ENCODE data around the gene SPATA7. TPM values are rescaled to one million over a fixed set of nuclear protein-coding genes. Genes with fewer than 3 reads are reported as not detected.

The SPATA7 gene
- total RNA-seq, 2 donors from 2014 or later, result 1.9 to 4.6 TPM

DNA sequence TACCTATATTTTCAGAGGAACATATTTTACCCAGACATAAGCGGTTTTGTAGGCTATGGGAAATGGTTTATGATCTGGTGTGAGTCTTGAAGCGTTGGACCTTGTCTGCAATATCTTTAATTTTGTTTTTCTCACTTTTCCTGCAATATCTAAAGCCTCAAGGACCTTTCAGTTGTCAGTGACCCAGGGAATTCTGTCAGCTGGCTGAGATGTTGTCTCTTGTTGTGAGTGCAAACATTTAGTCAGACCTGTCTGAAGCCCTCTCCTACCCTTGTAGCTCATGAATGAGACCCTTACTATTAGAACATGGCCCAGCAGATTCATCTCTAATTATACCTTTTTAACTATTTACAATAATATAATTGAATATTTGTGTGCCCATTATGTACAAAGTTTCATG is 53.6 kb downstream of the SPATA7 start:
- Mint-ChIP-seq H3K36me3 (ENCODE audit: low read depth) (no peaks in the 10 kb centered on the region), H3K4me3 (no peak overlapping the region), H3K27ac (no peak overlapping the region), H3K9me3 (no peaks in the 10 kb centered on the region), H3K27me3 (no peaks in the 10 kb centered on the region), H3K4me1 (no peaks in the 10 kb centered on the region)
- ATAC-seq (replicated peaks), result no peak

GRCh38 chr14:88452231-88452630 is 66.8 kb downstream of the SPATA7 start:
- no peaks in the 10 kb centered on the region for H3K27me3 Mint-ChIP-seq
- H3K4me1 Mint-ChIP-seq, result no peaks in the 10 kb centered on the region
- peaks cover 12% of the 10 kb centered on the region for H3K9me3 Mint-ChIP-seq
- no peak overlapping the region for H3K4me3 Mint-ChIP-seq
- peaks cover 28% of the 10 kb centered on the region for H3K36me3 Mint-ChIP-seq (ENCODE audit: low read depth)
- no peak for ATAC-seq (replicated peaks)
- H3K27ac Mint-ChIP-seq, result no peak overlapping the region

DNA sequence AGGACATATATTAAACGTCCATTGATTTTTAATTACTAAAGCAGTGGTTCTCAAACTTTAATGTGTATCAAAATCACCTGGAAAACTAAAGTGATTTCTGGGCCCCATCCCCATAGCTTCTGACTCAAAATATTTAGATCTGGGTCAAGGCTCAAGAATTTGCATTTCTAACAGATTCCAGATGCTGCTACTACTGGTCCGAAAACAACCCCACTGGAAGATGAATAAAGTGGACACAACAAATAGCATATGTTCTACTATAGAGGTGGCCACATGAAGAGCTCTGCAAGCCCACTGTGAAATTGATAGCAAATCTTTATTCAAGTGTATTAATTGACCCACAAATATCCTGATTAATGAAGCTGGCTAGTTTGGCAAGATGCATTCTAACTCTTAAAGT is 69.4 kb downstream of the SPATA7 start:
- Mint-ChIP-seq H3K36me3 (ENCODE audit: low read depth) (peaks cover 27% of the 10 kb centered on the region), H3K9me3 (peaks cover 9% of the 10 kb centered on the region), H3K4me1 (no peaks in the 10 kb centered on the region), H3K4me3 (no peak overlapping the region), H3K27me3 (no peaks in the 10 kb centered on the region), H3K27ac (no peak overlapping the region)
- no peak for ATAC-seq (replicated peaks)

DNA sequence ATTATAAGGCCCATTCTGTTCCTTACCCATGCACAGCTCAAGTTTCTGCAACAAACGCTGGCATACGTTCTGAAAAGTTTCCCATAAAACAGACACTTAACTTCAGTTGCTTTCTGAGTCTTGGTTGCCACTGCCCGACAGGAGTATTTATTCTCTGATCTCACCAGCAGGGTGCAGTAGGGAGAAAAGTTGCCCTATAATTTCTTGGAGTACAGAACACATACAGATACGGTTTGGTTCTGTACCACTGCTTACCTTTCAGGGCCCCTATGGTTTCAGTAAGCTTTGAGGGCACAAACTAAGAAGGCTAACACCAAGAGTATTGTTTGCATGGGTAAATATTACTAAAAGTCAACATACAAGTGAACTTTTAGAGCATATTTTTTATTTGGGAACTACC is 77.9 kb downstream of the SPATA7 start:
- H3K36me3 Mint-ChIP-seq (ENCODE audit: low read depth), result peaks cover 20% of the 10 kb centered on the region
- H3K27ac Mint-ChIP-seq, result no peak overlapping the region
- ATAC-seq (replicated peaks), result no peak
- H3K9me3 Mint-ChIP-seq, result no peaks in the 10 kb centered on the region
- H3K4me1 Mint-ChIP-seq, result no peaks in the 10 kb centered on the region
- H3K4me3 Mint-ChIP-seq, result no peak overlapping the region
- no peaks in the 10 kb centered on the region for H3K27me3 Mint-ChIP-seq

- Mint-ChIP-seq H3K36me3 (ENCODE audit: low read depth) (no peaks in the 10 kb centered on the region), H3K4me3 (no peak overlapping the region), H3K27me3 (no peaks in the 10 kb centered on the region), H3K4me1 (no peaks in the 10 kb centered on the region), H3K27ac (no peak overlapping the region), H3K9me3 (no peaks in the 10 kb centered on the region)
- ATAC-seq (replicated peaks), result no peak
Observed at GRCh38 chr14:88468406-88468805, 82.9 kb downstream of the SPATA7 start.

DNA sequence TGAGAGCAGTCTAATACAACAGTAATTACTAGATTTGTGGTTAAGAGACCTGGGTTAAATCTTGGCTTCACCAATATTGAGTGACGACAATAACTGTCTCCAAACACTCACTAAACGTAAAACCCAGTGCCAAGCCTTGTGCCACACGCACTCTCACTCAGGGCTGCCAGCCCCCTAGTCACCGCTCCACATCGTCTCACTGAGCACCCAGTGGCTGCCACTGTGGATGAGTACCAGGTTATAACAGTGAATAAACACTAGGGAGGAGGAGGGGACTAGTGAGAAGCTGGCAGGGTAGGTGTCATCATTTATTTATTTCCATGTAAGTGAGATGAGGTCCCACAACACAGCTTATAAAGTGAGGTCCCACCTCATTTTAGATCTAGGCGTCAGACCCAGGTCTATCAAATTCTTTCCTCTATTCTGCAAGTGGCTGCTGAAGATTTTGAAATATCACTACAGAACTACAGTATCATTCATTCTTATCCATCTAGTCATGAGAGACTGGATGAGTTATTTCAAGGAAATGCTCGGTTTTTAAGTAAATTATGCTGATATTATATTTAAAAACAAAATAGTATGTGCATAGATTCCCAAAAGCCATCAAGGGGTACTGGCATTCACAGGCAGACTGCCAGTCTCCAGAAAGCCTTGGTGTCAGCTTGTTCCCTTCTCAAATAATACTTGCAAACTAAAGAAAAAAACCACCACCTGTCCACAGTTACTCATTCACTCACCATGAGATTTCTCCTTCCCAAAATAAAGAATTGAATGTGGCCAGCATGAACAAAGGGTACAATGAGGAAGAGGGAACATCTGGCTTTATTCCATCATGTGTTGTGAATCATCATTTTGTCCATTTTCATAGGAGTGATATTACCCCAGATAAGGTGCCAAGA is 85.3 kb downstream of the SPATA7 start:
- Mint-ChIP-seq H3K27ac (no peak overlapping the region), H3K4me3 (no peak overlapping the region), H3K4me1 (no peaks in the 10 kb centered on the region), H3K36me3 (ENCODE audit: low read depth) (no peaks in the 10 kb centered on the region), H3K9me3 (no peaks in the 10 kb centered on the region), H3K27me3 (no peaks in the 10 kb centered on the region)
- ATAC-seq (replicated peaks), result no peak

DNA sequence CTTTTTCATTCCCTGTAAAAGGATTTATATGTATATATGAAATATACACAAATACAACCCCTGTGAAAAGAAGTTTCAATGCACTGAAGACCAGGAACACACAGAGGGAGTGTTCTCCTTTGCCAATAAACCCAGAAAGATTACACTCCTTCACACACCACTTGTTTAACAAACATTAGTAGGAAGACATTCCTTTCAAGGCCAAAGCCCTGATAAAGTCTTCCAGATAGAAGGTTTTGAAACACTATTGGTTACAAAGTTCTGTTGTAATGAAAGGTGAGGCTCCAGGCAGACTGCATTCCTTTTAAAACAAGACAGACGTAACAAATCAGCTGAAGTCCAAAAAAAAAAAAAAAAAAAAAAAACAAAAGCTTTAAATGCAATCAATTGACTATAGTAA is 88.3 kb downstream of the SPATA7 start:
- ATAC-seq (replicated peaks), result no peak
- H3K27me3 Mint-ChIP-seq, result no peaks in the 10 kb centered on the region
- no peak overlapping the region for H3K27ac Mint-ChIP-seq
- no peaks in the 10 kb centered on the region for H3K4me1 Mint-ChIP-seq
- H3K4me3 Mint-ChIP-seq, result no peak overlapping the region
- H3K9me3 Mint-ChIP-seq, result no peaks in the 10 kb centered on the region
- H3K36me3 Mint-ChIP-seq (ENCODE audit: low read depth), result no peaks in the 10 kb centered on the region

DNA sequence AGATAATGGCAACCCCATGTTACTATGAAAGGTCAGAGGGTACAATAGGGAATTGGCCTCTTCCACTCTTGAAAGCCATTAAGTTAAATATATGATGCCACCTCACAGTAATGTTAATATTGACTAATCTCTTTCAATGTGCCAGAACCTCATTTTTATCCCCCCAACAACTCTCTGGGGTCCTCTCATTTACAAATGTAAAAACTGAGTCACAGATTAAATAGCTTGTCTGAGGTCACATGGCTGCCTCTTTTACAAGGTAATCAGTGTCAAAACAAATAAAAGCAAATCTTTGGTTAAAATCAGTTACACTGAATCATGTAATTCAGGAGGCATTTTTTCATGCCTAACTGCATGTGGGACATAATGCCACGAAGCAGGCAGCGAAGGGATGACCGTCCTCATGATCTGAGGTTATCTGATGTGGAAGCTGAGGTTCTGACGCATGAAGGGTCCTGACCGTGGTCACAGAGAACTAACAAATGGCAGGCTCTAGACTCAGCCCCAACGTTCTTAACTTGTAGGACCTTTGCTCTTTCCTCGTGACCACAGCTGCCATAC is 90.8 kb downstream of the SPATA7 start:
- peaks cover 2% of the 10 kb centered on the region for H3K27me3 Mint-ChIP-seq
- no peaks in the 10 kb centered on the region for H3K9me3 Mint-ChIP-seq
- no peak for ATAC-seq (replicated peaks)
- no peak overlapping the region for H3K27ac Mint-ChIP-seq
- no peaks in the 10 kb centered on the region for H3K4me1 Mint-ChIP-seq
- H3K36me3 Mint-ChIP-seq (ENCODE audit: low read depth), result no peaks in the 10 kb centered on the region
- no peak overlapping the region for H3K4me3 Mint-ChIP-seq

DNA sequence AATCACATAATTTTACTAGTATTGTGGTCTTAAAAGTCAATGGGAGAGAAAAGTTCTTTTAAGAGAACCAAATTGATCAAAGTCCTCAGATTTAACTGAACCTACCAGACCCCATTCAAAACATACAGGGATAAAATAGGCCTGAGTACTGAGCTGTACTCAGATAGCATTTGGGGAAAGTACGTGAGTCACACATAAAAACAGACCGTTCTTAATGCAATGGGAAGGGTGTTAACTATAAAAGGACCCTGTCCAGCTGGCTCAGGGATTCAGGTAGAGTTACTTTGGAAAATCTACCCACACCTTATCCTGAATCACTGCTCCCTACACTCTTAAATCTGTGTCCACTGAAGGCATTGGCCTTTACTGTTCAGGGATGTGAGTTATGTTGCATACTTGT is 91.4 kb downstream of the SPATA7 start:
- ATAC-seq (replicated peaks), result no peak
- no peaks in the 10 kb centered on the region for H3K36me3 Mint-ChIP-seq (ENCODE audit: low read depth)
- H3K4me1 Mint-ChIP-seq, result no peaks in the 10 kb centered on the region
- H3K4me3 Mint-ChIP-seq, result no peak overlapping the region
- H3K9me3 Mint-ChIP-seq, result no peaks in the 10 kb centered on the region
- peaks cover 5% of the 10 kb centered on the region for H3K27me3 Mint-ChIP-seq
- no peak overlapping the region for H3K27ac Mint-ChIP-seq

DNA sequence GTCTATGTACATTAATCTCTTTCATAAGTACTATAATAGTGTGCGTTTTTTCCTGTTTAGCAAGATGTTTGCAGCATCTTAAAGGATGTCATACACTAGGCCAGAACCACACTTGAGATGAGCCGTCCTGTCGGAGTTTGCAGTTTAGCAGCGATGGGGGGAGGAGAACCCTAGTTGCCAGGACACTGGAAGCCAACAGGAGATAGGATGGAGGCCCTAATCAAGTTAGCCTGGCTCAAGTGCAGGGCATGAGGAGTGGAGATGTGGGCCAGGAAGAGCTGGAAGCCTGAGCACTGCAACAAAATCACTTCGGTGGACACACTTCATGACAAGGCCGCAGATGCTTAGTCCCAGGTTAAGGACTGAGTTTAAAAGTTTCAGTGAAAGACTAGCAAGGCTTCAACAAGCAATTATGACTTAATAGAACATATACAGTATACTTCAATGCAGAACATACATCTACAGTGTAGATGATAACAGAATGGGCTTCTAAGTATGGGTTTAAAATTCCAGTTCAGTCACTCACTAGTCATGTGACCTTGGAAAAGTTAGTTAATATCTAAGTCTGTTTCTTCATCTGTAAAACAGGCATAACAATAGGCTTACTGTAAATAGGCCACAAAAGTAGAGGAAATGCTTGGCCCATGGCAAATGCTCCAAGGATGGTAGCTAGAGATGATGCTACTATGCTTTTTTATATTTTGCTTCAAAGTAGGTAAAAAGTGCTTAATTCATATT is 92.2 kb downstream of the SPATA7 start:
- Mint-ChIP-seq H3K4me1 (no peaks in the 10 kb centered on the region), H3K27ac (no peak overlapping the region), H3K9me3 (no peaks in the 10 kb centered on the region), H3K27me3 (peaks cover 12% of the 10 kb centered on the region), H3K36me3 (ENCODE audit: low read depth) (no peaks in the 10 kb centered on the region), H3K4me3 (no peak overlapping the region)
- no peak for ATAC-seq (replicated peaks)

DNA sequence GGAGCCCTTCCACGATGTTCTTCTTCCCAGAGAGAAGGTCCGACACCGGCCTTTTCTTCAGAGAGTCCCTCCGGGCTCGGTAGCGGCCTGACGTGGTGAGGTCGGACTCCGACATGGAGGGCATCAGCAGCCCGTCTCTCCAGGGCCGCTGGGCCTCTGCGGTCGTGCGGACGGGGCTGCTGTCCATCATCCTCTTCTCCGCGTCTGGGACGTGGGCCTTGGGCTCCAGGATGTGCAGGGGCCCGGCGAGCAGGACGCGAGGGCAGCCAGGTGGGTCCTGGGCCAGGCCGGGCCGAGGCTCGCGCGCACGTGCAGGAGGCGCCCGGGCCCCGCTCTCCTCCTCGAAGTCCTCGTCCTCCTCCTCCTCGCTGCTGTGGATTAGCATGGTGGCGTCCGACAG is 93.5 kb downstream of the SPATA7 start:
- no peak for ATAC-seq (replicated peaks)
- H3K4me1 Mint-ChIP-seq, result no peaks in the 10 kb centered on the region
- H3K9me3 Mint-ChIP-seq, result no peaks in the 10 kb centered on the region
- peaks cover 13% of the 10 kb centered on the region for H3K27me3 Mint-ChIP-seq
- H3K36me3 Mint-ChIP-seq (ENCODE audit: low read depth), result no peaks in the 10 kb centered on the region
- H3K4me3 Mint-ChIP-seq, result no peak overlapping the region
- H3K27ac Mint-ChIP-seq, result no peak overlapping the region

DNA sequence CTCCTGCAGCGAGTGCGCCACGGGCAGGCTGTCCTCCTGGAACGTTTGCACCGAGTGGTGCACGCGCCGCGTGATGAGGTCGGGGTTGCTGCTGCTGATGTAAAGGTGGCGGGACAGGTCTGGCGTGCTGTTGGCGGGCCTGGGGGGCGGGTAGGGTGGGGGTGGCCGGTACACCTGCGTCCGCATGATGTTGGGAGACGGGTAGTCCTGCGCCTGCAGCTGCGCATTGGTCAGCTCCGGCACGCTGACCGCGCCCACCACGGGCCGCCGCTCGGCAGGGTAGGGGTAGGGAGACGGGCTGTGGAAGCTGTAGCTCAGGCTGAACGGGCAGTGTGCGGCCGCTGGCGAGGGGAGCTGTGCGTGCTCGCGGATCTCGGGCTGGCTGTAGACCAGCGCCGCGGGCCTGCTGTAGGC is 94.1 kb downstream of the SPATA7 start:
- ATAC-seq (replicated peaks), result no peak
- H3K4me1 Mint-ChIP-seq, result no peaks in the 10 kb centered on the region
- H3K9me3 Mint-ChIP-seq, result no peaks in the 10 kb centered on the region
- no peak overlapping the region for H3K4me3 Mint-ChIP-seq
- peaks cover 13% of the 10 kb centered on the region for H3K27me3 Mint-ChIP-seq
- H3K27ac Mint-ChIP-seq, result no peak overlapping the region
- no peaks in the 10 kb centered on the region for H3K36me3 Mint-ChIP-seq (ENCODE audit: low read depth)

DNA sequence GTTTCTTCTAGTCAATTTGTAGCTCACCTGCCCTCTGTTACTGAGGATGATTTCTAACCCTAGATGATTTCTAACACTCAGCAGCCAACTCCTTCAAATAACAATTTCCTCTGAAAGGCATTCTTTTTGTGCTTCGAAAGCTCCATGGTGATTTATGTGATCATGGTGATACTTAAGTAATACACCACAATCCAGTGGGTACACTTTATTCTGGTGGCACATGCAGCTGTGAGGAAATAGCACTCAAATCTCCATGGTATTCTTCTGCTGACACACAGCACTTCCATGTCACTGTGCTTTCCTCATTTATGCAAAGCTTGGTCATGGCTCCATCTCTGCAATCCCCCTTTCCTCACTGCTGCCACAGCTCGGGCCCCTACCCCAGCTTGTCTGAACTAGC is 95.6 kb downstream of the SPATA7 start:
- Mint-ChIP-seq H3K27me3 (peaks cover 16% of the 10 kb centered on the region), H3K4me3 (no peak overlapping the region), H3K36me3 (ENCODE audit: low read depth) (no peaks in the 10 kb centered on the region), H3K4me1 (no peaks in the 10 kb centered on the region), H3K27ac (no peak overlapping the region), H3K9me3 (no peaks in the 10 kb centered on the region)
- no peak for ATAC-seq (replicated peaks)

DNA sequence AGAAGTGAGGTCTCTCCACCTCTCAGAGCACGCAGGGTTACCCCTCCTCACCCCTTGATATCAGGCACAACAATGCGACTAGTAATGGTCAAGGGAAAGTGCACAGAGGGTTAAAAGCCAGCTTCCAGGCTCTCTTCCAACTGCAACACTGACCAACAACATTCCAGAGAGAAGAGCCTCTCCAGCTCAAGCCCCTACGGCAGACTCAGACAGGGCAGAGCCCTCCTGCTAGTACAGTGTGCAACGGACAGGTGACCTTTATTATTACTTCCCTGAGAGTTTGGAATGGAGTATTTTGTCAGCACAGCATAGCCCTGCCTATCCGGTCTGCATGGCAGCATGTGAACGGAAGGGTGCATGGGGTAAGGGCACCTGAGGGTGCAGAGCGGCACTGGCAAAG is 96.3 kb downstream of the SPATA7 start:
- peaks cover 16% of the 10 kb centered on the region for H3K27me3 Mint-ChIP-seq
- H3K36me3 Mint-ChIP-seq (ENCODE audit: low read depth), result no peaks in the 10 kb centered on the region
- H3K27ac Mint-ChIP-seq, result no peak overlapping the region
- ATAC-seq (replicated peaks), result no peak
- no peaks in the 10 kb centered on the region for H3K4me1 Mint-ChIP-seq
- no peak overlapping the region for H3K4me3 Mint-ChIP-seq
- no peaks in the 10 kb centered on the region for H3K9me3 Mint-ChIP-seq

GRCh38 chr14:88482524-88482923 is 97.1 kb downstream of the SPATA7 start:
- no peak for ATAC-seq (replicated peaks)
- Mint-ChIP-seq H3K27me3 (peaks cover 16% of the 10 kb centered on the region), H3K4me3 (no peak overlapping the region), H3K27ac (no peak overlapping the region), H3K9me3 (no peaks in the 10 kb centered on the region), H3K36me3 (ENCODE audit: low read depth) (no peaks in the 10 kb centered on the region), H3K4me1 (no peaks in the 10 kb centered on the region)

Data from activated T-helper 17 cell treated with anti-CD3 and anti-CD28 coated beads, Interleukin-2, amount 50 U/mL, for 72 hours (primary cell).